ENCODE data around the gene POLR3GL.
A peak's percentile ranks its signal among the peaks of the same experiment; 100 is the strongest.
"Not testable (repeated sequence)": the region's sequence is repeated elsewhere in the genome, so short reads cannot be mapped to it uniquely, and the experiment has no call there.

POLR3GL gene

GRCh38 chr1:146019231-146020057 is 55.0 kb downstream of the POLR3GL start:
- peak overlapping the region; percentile 20 for H3K4me3 ChIP-seq (ENCODE audit: low read depth, low read length)

DNA sequence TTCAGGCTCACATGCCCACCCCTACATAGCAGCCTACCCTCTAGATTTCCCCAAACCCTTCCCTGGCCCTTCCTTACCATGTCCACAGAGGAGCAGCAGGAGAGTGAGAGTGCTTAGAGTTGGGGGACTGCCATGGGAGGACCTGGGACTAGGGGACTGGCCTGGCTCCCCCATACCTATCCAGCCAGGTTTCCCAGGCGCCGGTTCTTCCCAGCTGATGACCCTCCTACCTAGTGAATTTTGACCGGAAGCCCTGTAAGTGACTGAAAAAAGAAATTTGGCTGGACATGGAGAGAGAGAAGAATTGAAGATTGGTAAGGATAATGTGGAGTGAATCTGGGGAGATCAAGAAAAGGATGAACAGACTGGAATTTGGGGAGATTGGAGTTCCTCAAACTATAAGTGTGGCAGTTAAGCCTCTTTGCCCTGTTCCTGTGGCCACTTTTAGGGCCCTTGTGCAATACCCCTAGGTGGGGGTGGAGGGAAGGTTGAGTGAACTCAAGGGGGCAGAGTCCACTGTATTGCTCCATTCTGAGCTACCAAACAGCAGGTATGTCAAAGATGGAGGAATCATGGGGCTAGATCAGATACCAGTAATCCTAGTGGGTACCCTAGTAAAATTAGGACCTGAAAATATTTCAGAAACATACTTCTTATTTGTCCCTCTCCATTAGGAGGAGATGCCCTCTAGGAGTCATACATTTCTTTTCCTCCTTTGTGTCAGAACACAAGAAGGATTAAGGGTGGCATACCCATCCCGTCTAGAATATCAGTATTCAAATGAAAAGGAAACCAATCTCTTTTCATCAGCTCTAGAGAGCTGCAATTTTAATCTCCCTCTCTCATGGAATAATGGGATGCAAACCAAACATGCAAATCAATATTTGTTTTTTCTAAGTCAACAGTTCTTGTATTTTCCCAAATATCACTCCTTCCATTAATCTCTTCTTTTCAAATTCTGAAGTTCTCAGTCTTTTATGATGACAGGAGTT is 55.9 kb downstream of the POLR3GL start:
- H3K4me3 ChIP-seq (ENCODE audit: low read depth, low read length): no peak overlapping the region

DNA sequence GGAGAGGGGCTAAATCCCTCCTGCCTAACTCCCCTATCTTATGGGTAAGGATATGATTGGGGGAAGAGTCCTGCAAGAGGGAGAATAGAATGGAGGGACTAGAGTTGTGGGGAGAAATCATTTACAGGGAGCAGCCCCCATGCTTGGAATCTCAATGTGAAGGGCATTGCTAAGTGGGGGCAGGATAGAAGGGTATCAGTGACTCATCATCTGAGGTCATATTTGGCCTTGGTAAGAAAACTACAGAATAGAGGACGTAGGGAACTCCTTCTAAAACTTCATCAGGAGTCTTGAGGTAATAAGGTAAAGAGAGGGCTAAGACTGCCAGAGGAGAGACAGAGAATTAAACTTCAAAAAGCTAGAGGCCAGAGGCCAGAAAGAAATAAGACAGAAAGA is 56.6 kb downstream of the POLR3GL start:
- no peak overlapping the region for H3K4me3 ChIP-seq (ENCODE audit: low read depth, low read length)

- H3K4me3 ChIP-seq (ENCODE audit: low read depth, low read length): no peak within 1 kb of the TSS
Observed at GRCh38 chr1:146021622-146022402, 57.3 kb downstream of the POLR3GL start, which contains the start of gene HJV. HJV (minus strand) TSS chr1:146021735; CDS start chr1:146020231, 1,504 bp downstream.

DNA sequence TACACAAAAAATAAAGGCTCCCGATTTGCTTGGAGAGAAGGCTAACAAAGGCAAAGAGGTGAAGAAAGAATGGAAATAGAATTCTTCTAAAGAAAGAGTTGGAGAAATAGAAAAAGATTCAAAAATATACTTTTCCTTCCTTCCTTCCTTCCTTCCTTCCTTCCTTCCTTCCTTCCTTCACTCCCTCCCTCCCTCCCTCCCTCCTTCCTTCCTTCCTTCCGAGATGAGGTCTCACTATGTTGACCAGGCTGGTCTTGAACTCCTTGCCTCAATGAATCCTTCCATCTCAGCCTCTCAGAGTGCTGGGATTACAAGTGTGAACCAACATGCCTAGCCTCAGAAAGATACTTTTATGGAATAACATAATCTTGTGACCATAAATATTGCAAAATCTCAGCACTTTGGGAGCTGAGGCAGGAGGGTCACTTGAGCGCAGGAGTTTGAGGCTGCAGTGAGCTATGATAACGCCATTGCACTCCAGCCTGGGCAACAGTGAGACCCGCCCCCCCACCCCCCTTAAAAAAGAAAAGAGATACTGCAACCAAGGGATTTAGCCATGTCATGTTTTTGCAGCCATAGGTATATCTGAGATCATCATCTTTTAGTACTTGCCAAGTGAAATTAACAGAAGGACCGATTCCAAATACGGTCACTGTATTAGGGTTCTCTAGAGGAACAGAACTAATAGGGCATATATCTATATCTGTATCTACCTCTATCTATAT is 58.1 kb downstream of the POLR3GL start:
- no peak overlapping the region for H3K4me3 ChIP-seq (ENCODE audit: low read depth, low read length)

GRCh38 chr1:146025787-146026495 is 61.5 kb downstream of the POLR3GL start:
- not testable (repeated sequence) for H3K4me3 ChIP-seq (ENCODE audit: low read depth, low read length)

DNA sequence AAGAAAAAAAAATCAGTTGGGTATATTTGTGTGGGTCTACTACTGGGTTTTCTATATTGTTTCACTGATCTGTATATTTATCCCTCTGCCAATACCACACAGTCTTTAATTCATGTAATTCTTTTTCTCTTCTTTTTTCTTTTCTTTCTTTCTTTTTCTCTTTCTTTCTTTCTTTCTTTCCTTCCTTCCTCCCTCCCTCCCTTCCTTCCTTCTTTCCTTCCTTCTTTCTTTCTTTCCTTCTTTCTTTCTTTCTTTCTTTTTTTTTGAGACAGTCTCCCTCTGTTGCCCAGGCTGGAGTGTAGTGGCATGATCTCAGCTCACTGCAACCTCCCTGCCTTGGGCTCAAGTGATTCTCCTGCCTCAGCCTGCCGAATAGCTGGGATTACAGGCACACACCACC is 62.2 kb downstream of the POLR3GL start:
- not testable (repeated sequence) for H3K4me3 ChIP-seq (ENCODE audit: low read depth, low read length)
